Eye (tissue), 1 donor: ENCODE results near the gene ZWINT.

ENCODE experiments used
- DNase-seq: peaks from one replicate; pipeline ENCODE4 v3.0.0-alpha.2; 2015

The ZWINT gene

GRCh38 chr10:56360967-56361612 is at the start of gene ZWINT:
ZWINT (minus strand) TSS chr10:56361259; CDS start chr10:56361236, 23 bp downstream.
- peak; percentile 99 for DNase-seq

GRCh38 chr10:56383806-56384205 is 22.7 kb upstream of the ZWINT start:
- no peak for DNase-seq

GRCh38 chr10:56370217-56371113 is 9.4 kb upstream of the ZWINT start:
- peak; percentile 10 for DNase-seq

GRCh38 chr10:56360583-56360966 is 484 bp downstream of the ZWINT start:
- DNase-seq = no peak

- DNase-seq = no peak
Measured at GRCh38 chr10:56359837-56360236, 1.2 kb downstream of the ZWINT start.

DNA sequence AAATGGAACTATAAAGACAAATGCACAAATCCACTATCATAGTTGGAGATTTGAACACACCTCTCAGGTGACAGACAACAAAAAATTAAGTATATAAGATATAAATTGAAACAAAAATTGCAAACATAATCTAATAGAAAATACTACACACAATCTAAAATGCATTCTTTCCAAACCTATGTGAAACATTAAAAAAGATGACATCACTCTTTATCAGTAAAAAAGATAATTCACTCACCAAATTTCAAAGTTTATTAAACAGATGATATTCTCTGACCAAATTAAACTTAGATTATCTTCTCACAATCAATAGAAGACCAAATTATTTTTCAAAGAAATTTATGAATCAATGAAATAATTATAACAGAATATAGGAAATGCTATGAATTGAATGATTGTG is 4.0 kb downstream of the ZWINT start:
- DNase-seq = no peak

GRCh38 chr10:56351909-56352630 is 9.0 kb downstream of the ZWINT start:
- DNase-seq = no peak

GRCh38 chr10:56349611-56350010 is 11.4 kb downstream of the ZWINT start:
- no peak for DNase-seq

DNA sequence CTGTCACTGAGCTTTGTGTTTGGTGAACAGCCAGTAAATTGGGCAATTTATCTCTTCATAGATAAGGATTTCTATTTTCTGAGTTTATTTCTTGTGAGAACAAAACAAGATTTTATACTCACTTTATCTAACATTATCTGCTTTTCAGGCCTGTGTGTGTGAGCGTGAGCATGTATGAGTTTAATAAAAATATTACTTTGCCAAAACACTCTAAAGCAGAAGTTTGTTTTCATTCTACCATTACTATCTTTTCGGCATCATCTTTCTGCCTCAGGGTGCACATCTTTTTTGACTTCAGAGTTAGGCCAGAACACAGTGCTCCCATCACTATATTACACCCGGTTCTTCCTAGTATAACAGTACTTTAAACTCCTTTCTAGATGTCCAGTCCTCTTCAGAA is 13.0 kb downstream of the ZWINT start:
- DNase-seq = no peak

GRCh38 chr10:56346845-56347415 is 14.1 kb downstream of the ZWINT start:
- no peak for DNase-seq

- no peak for DNase-seq
Measured at GRCh38 chr10:56341612-56342011, 19.4 kb downstream of the ZWINT start.

- no peak for DNase-seq
Measured at GRCh38 chr10:56329961-56330360, 31.1 kb downstream of the ZWINT start.

GRCh38 chr10:56327118-56327517 is 33.9 kb downstream of the ZWINT start:
- no peak for DNase-seq

- DNase-seq = no peak
Measured at GRCh38 chr10:56319386-56319785, 41.7 kb downstream of the ZWINT start.

DNA sequence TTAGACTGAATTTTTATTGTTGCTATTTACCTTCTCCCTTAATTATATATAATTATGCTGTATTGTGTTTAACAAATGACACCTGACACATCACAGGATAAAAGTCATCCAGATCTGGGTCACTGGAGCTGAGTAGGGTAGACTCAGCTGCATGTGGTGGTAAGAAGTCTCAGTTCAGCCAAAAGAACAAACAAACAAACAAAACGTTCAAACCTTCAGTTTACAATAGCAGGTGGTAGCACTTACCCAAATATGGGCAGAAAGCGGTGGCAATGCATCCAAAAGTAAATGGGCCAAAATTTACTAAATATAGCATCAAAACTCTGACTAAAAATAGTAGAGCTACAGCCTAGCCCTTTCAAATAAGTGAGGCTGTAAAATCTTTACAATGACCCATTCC is 42.2 kb downstream of the ZWINT start:
- DNase-seq = no peak

DNA sequence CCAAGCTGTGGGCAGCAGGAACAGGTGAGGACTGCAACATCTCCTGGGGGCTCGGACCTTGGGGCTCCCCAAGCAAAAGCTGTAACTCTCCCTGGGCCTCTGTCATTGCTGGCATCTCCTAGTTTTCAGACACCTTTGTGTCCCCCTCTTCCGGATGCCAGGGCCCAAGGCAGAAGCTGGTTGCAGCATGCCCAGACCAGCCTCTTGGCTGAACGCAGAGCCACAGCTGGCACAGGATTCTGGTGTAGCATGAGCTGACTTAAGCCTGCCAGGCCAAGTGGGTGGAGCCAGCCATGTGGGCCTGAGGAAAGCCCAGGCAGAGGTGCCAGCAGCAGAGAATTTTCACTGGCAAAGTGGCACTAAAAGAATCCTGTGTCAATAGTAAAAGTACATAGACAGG is 43.5 kb downstream of the ZWINT start:
- no peak for DNase-seq

GRCh38 chr10:56316603-56317002 is 44.5 kb downstream of the ZWINT start:
- DNase-seq = no peak
